Measurements from ENCODE around the gene OSBPL7. TPM values are rescaled to one million over a fixed set of nuclear protein-coding genes. Genes with fewer than 3 reads are reported as not detected.

The OSBPL7 gene
- total and polyA plus RNA-seq, 2 of the 13 experiments (the other 11 are each of a cell fraction or from before 2014, with no cell fraction given), result 4.7 to 6.6 TPM

DNA sequence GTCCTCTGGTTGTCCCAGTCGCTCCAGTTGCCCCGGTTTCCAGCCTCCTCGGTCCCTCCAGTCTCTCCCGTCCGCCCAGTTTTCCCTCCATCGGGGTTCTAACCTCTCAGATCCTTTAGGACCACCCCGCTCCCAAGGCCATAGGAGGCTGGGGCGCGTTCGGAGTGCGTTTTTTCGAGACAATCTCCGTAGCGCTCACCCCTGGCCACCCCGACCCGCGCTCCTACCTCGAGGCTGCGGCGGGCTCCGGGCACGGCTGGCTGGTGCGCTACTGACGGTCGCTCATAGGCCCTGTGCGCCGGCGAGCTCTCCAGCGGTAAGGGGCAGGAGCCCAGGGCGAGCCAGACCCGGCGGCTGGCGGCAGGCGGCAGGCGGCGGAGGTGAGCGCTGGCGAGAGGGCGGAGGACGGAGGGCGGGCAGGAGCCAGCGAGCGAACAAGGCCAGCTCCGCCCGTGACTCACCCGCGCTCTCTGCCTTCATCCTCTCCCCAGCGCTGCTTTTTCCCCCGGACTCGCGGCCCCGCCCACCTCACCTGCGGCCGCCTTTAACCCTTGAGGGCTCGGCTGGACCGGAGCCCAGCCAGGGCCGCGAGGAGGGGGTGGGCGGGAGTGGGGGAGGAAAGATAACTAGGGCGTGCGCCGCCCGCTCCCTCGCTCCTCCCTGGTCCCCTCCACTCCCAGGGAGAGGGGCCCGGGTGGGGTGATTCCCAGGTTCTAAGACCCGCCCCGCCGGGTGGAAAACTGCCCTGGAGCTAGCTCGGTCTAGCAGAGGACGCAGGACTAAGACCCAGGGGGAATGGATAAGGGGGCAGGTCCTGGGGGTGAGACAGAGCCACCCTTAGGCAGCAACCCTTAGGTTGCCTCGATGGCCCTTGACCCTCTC lies 29.3 kb upstream of the OSBPL7 start, which contains the start of gene SP6 (continued):
- TF ChIP-seq, protein P1, sequence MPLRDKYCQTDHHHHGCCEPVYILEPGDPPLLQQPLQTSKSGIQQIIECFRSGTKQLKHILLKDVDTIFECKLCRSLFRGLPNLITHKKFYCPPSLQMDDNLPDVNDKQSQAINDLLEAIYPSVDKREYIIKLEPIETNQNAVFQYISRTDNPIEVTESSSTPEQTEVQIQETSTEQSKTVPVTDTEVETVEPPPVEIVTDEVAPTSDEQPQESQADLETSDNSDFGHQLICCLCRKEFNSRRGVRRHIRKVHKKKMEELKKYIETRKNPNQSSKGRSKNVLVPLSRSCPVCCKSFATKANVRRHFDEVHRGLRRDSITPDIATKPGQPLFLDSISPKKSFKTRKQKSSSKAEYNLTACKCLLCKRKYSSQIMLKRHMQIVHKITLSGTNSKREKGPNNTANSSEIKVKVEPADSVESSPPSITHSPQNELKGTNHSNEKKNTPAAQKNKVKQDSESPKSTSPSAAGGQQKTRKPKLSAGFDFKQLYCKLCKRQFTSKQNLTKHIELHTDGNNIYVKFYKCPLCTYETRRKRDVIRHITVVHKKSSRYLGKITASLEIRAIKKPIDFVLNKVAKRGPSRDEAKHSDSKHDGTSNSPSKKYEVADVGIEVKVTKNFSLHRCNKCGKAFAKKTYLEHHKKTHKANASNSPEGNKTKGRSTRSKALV (CRISPR knock-in tag; IDR thresholded peaks at IDR 0.05), result peak; percentile 99
- TF ChIP-seq, protein P2, sequence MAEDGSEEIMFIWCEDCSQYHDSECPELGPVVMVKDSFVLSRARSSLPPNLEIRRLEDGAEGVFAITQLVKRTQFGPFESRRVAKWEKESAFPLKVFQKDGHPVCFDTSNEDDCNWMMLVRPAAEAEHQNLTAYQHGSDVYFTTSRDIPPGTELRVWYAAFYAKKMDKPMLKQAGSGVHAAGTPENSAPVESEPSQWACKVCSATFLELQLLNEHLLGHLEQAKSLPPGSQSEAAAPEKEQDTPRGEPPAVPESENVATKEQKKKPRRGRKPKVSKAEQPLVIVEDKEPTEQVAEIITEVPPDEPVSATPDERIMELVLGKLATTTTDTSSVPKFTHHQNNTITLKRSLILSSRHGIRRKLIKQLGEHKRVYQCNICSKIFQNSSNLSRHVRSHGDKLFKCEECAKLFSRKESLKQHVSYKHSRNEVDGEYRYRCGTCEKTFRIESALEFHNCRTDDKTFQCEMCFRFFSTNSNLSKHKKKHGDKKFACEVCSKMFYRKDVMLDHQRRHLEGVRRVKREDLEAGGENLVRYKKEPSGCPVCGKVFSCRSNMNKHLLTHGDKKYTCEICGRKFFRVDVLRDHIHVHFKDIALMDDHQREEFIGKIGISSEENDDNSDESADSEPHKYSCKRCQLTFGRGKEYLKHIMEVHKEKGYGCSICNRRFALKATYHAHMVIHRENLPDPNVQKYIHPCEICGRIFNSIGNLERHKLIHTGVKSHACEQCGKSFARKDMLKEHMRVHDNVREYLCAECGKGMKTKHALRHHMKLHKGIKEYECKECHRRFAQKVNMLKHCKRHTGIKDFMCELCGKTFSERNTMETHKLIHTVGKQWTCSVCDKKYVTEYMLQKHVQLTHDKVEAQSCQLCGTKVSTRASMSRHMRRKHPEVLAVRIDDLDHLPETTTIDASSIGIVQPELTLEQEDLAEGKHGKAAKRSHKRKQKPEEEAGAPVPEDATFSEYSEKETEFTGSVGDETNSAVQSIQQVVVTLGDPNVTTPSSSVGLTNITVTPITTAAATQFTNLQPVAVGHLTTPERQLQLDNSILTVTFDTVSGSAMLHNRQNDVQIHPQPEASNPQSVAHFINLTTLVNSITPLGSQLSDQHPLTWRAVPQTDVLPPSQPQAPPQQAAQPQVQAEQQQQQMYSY (CRISPR knock-in tag; IDR thresholded peaks at IDR 0.05), result 0 out of 2 replicates have a peak, but pooled peaks have one; percentile 44
- TF ChIP-seq NONO (IDR thresholded peaks at IDR 0.05) (no peak), NONO (CRISPR knock-in tag; conservative IDR thresholded peaks at IDR 0.05) (peak; percentile 67), ZNF451 (CRISPR knock-in tag; IDR thresholded peaks at IDR 0.05) (peak; percentile 78; the same call in 1 of the 2 replicates), YY1 (IDR thresholded peaks at IDR 0.05; ENCODE audit: insufficient read depth, insufficient replicate concordance, low read depth, low read length) (peak; percentile 45), ZC3H13 (CRISPR knock-in tag; IDR thresholded peaks at IDR 0.05) (0 out of 2 replicates have a peak, but pooled peaks have one; percentile 49), ZNF547 (CRISPR knock-in tag; IDR thresholded peaks at IDR 0.05) (peak; percentile 69; the same call in 1 of the 2 replicates), ZNF761 (CRISPR knock-in tag; conservative IDR thresholded peaks at IDR 0.05) (peak; percentile 72; the same call in 1 of the 2 replicates), PRPF4 (IDR thresholded peaks at IDR 0.05; ENCODE audit: low read depth, low read length, poor library complexity, severe bottlenecking) (no peak), SOX13 (IDR thresholded peaks at IDR 0.05) (0 out of 2 replicates have a peak, but pooled peaks have one; percentile 31), SOX13 (CRISPR knock-in tag; conservative IDR thresholded peaks at IDR 0.05 in 1 of 2, IDR thresholded peaks at IDR 0.05 in 1 of 2) (peak in 1 of 2 experiments; percentile 38; a peak in 1 of 4 replicates), RCOR2 (CRISPR knock-in tag; IDR thresholded peaks at IDR 0.05) (no peak), ZNF589 (CRISPR knock-in tag; conservative IDR thresholded peaks at IDR 0.05) (no peak), ZBTB7B (CRISPR knock-in tag; IDR thresholded peaks at IDR 0.05) (peak; percentile 19; the same call in 1 of the 2 replicates), HNRNPLL (IDR thresholded peaks at IDR 0.05; ENCODE audit: low read depth, low read length, poor library complexity, severe bottlenecking) (peak; percentile 97), HNF4G (IDR thresholded peaks at IDR 0.05; ENCODE audit: borderline replicate concordance, low read depth, low read length) (no peak), HNF4G (CRISPR knock-in tag; IDR thresholded peaks at IDR 0.05; ENCODE audit: borderline replicate concordance, low read depth) (peak; percentile 60; the same call in 1 of the 2 replicates)
- TF ChIP-seq, protein P3, sequence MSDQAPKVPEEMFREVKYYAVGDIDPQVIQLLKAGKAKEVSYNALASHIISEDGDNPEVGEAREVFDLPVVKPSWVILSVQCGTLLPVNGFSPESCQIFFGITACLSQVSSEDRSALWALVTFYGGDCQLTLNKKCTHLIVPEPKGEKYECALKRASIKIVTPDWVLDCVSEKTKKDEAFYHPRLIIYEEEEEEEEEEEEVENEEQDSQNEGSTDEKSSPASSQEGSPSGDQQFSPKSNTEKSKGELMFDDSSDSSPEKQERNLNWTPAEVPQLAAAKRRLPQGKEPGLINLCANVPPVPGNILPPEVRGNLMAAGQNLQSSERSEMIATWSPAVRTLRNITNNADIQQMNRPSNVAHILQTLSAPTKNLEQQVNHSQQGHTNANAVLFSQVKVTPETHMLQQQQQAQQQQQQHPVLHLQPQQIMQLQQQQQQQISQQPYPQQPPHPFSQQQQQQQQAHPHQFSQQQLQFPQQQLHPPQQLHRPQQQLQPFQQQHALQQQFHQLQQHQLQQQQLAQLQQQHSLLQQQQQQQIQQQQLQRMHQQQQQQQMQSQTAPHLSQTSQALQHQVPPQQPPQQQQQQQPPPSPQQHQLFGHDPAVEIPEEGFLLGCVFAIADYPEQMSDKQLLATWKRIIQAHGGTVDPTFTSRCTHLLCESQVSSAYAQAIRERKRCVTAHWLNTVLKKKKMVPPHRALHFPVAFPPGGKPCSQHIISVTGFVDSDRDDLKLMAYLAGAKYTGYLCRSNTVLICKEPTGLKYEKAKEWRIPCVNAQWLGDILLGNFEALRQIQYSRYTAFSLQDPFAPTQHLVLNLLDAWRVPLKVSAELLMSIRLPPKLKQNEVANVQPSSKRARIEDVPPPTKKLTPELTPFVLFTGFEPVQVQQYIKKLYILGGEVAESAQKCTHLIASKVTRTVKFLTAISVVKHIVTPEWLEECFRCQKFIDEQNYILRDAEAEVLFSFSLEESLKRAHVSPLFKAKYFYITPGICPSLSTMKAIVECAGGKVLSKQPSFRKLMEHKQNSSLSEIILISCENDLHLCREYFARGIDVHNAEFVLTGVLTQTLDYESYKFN (CRISPR knock-in tag; conservative IDR thresholded peaks at IDR 0.05), result peak; percentile 46; the same call in 1 of the 2 replicates

Data from HepG2 (cell line).